ENCODE data around the gene RPUSD1. TPM values are rescaled to one million over a fixed set of nuclear protein-coding genes. Genes with fewer than 3 reads are reported as not detected.

Gene RPUSD1
- total and polyA plus RNA-seq, 2 donors (not counting 3 experiments of a cell fraction or from before 2014, with no cell fraction given) = 46.2 to 55.8 TPM

- H2AFZ ChIP-seq (ENCODE audit: low read depth, low read length) = no peak within 1 kb of the TSS
- no peak for DNase-seq (ENCODE audit: low read depth, low spot score)
These were observed 27.4 kb downstream of the RPUSD1 start, which contains the start of gene MSLN for GRCh38 chr16:760545-761343. Gene MSLN, plus strand, starts transcription at chr16:760734. Its CDS starts 1,947 bp downstream, at chr16:762681.

GRCh38 chr16:760065-760464 lies 28.1 kb downstream of the RPUSD1 start:
- H3K4me3 ChIP-seq (replicated peaks in 1 of 3; ENCODE audit: insufficient read depth in 1 of 3, low read depth in 1 of 3, low read length in 3 of 3) = no peak overlapping the region
- H3K9ac ChIP-seq (replicated peaks; ENCODE audit: extremely low read depth, insufficient read depth, low read length) = no peak overlapping the region
- CTCF ChIA-PET = interaction anchor here (0.8 to 1.0 kb wide), 2 partner anchors 11 to 297 kb away, joined by 4 read pairs; no protein-coding TSS in a partner anchor
- no peak overlapping the region for H2AFZ ChIP-seq (ENCODE audit: low read depth, low read length)
- peaks cover 0 to 1% of the 10 kb centered on the region in 2 experiments for H3K27me3 ChIP-seq (ENCODE audit: control insufficient read depth in 2 of 2, insufficient read depth in 2 of 2, low read length in 2 of 2)
- no peak overlapping the region for H3K27ac ChIP-seq (ENCODE audit: insufficient read depth, low read depth, low read length)
- FAIRE-seq = no peak
- no peaks in the 10 kb centered on the region for H3K9me3 ChIP-seq (replicated peaks; ENCODE audit: control insufficient read depth, insufficient read depth, low read length)
- dilution Hi-C loops (cut with MboI; ENCODE audit: extremely low pct_ligation_motif_present, low sequenced_read_pairs) = no loop called here
- no peaks in the 10 kb centered on the region for H3K79me2 ChIP-seq (ENCODE audit: control insufficient read depth, insufficient read depth, low read length)
- no TSS peak for BruUV-seq (replicated peaks)
- no peaks in the 10 kb centered on the region for H3K36me3 ChIP-seq (ENCODE audit: control insufficient read depth in 2 of 2, extremely low read depth in 1 of 2, insufficient read depth in 2 of 2, low read length in 2 of 2)
- H3K9me1 ChIP-seq (replicated peaks; ENCODE audit: control insufficient read depth, extremely low read depth, insufficient read depth, low read length) = no peaks in the 10 kb centered on the region
- no peak for DNase-seq (ENCODE audit: low read depth, low spot score)
- H3K4me1 ChIP-seq (ENCODE audit: control insufficient read depth, extremely low read depth, insufficient read depth, low read length) = no peaks in the 10 kb centered on the region
- TF ChIP-seq EZH2 (IDR thresholded peaks at IDR 0.05; ENCODE audit: borderline replicate concordance, low read depth, low read length, severe bottlenecking) = no peak
- TF ChIP-seq MYC (IDR thresholded peaks at IDR 0.05; ENCODE audit: low read depth, low read length) = no peak
- TF ChIP-seq FOS (IDR thresholded peaks at IDR 0.05; ENCODE audit: borderline replicate concordance, insufficient read depth, low read length) = no peak
- no peak for TF ChIP-seq GATA2 (IDR thresholded peaks at IDR 0.05; ENCODE audit: insufficient read depth, insufficient read length, low read depth, low read length)
- TF ChIP-seq POLR2A (IDR thresholded peaks at IDR 0.05; ENCODE audit: low read depth, low read length) = no peak
- no peak for TF ChIP-seq POLR2AphosphoS5 (IDR thresholded peaks at IDR 0.05; ENCODE audit: insufficient read depth, low read depth, low read length)
- TF ChIP-seq CTCF (IDR thresholded peaks at IDR 0.05; ENCODE audit: extremely low read depth in 1 of 2, insufficient read depth in 1 of 2, low read depth in 1 of 2, low read length in 2 of 2) = no peak
- no peak for TF ChIP-seq JUN (IDR thresholded peaks at IDR 0.05; ENCODE audit: borderline replicate concordance, insufficient read depth, insufficient read length, low read depth)
- TF ChIP-seq MAX (IDR thresholded peaks at IDR 0.05; ENCODE audit: insufficient read depth, insufficient read length) = no peak
- intact Hi-C loops (cut with micrococcal nuclease) = no loop called here
- no peaks in the 10 kb centered on the region for H4K20me1 ChIP-seq (replicated peaks; ENCODE audit: control insufficient read depth, extremely low read depth, insufficient read depth, low read length)
- POLR2A ChIA-PET = no interaction called here
- no peak overlapping the region for H3K4me2 ChIP-seq (ENCODE audit: insufficient read depth, low read length)

More at GRCh38 chr16:760545-761343, 27.4 kb downstream of the RPUSD1 start, which contains the start of gene MSLN:
- Histone ChIP-seq H3K36me3 (ENCODE audit: control insufficient read depth in 2 of 2, extremely low read depth in 1 of 2, insufficient read depth in 2 of 2, low read length in 2 of 2) (no peaks in the 10 kb centered on the region), H3K27me3 (ENCODE audit: control insufficient read depth in 2 of 2, insufficient read depth in 2 of 2, low read length in 2 of 2) (peaks cover 0 to 1% of the 10 kb centered on the region in 2 experiments), H3K4me1 (ENCODE audit: control insufficient read depth, extremely low read depth, insufficient read depth, low read length) (no peaks in the 10 kb centered on the region), H3K4me3 (replicated peaks in 1 of 3; ENCODE audit: insufficient read depth in 1 of 3, low read depth in 1 of 3, low read length in 3 of 3) (no peak within 1 kb of the TSS), H3K4me2 (ENCODE audit: insufficient read depth, low read length) (no peak within 1 kb of the TSS), H3K9ac (replicated peaks; ENCODE audit: extremely low read depth, insufficient read depth, low read length) (no peak within 1 kb of the TSS), H3K27ac (ENCODE audit: insufficient read depth, low read depth, low read length) (no peak within 1 kb of the TSS), H3K9me1 (replicated peaks; ENCODE audit: control insufficient read depth, extremely low read depth, insufficient read depth, low read length) (no peaks in the 10 kb centered on the region), H3K9me3 (replicated peaks; ENCODE audit: control insufficient read depth, insufficient read depth, low read length) (no peaks in the 10 kb centered on the region), H3K79me2 (ENCODE audit: control insufficient read depth, insufficient read depth, low read length) (no peaks in the 10 kb centered on the region), H4K20me1 (replicated peaks; ENCODE audit: control insufficient read depth, extremely low read depth, insufficient read depth, low read length) (no peaks in the 10 kb centered on the region)
- ChIA-PET POLR2A (no interaction called here), CTCF (interaction anchor here (1.0 to 1.3 kb wide), 2 partner anchors 12 to 28 kb away, joined by 3 to 4 read pairs; no protein-coding TSS in a partner anchor)
- no peak for FAIRE-seq
- dilution Hi-C loops (cut with MboI; ENCODE audit: extremely low pct_ligation_motif_present, low sequenced_read_pairs) (no loop called here), intact Hi-C loops (cut with micrococcal nuclease) (no loop called here)
- no TSS peak for BruUV-seq (replicated peaks)
- TF ChIP-seq MYC (IDR thresholded peaks at IDR 0.05; ENCODE audit: low read depth, low read length) (no peak), FOS (IDR thresholded peaks at IDR 0.05; ENCODE audit: borderline replicate concordance, insufficient read depth, low read length) (no peak), MAX (IDR thresholded peaks at IDR 0.05; ENCODE audit: insufficient read depth, insufficient read length) (no peak), EZH2 (IDR thresholded peaks at IDR 0.05; ENCODE audit: borderline replicate concordance, low read depth, low read length, severe bottlenecking) (no peak), POLR2AphosphoS5 (IDR thresholded peaks at IDR 0.05; ENCODE audit: insufficient read depth, low read depth, low read length) (no peak), JUN (IDR thresholded peaks at IDR 0.05; ENCODE audit: borderline replicate concordance, insufficient read depth, insufficient read length, low read depth) (no peak), POLR2A (IDR thresholded peaks at IDR 0.05; ENCODE audit: low read depth, low read length) (no peak)
